Measurements from ENCODE around the gene SCART1.

The SCART1 gene

GRCh38 chr10:133458021-133458709 lies 4.4 kb downstream of the SCART1 start:
- Histone ChIP-seq H3K4me1 (ENCODE audit: control insufficient read depth, insufficient read depth, low read length) (no peaks in the 10 kb centered on the region), H3K27me3 (ENCODE audit: control insufficient read depth in 1 of 2, insufficient read depth in 2 of 2, low read length in 2 of 2) (no peaks in the 10 kb centered on the region), H3K9me3 (ENCODE audit: control insufficient read depth in 2 of 2, low read length in 2 of 2) (no peaks in the 10 kb centered on the region), H3K4me3 (ENCODE audit: low read length in 2 of 2) (no peak overlapping the region), H3K36me3 (ENCODE audit: control insufficient read depth in 2 of 2, insufficient read depth in 2 of 2, low read length in 2 of 2) (no peaks in the 10 kb centered on the region), H3K9ac (ENCODE audit: low read length in 2 of 2) (no peak overlapping the region), H3K27ac (ENCODE audit: low read length) (no peak overlapping the region)

GRCh38 chr10:133458710-133459453 lies 5.1 kb downstream of the SCART1 start:
- no peaks in the 10 kb centered on the region for H3K4me1 ChIP-seq (ENCODE audit: control insufficient read depth, insufficient read depth, low read length)

GRCh38 chr10:133459454-133460207 lies 5.9 kb downstream of the SCART1 start:
- Histone ChIP-seq H3K4me1 (ENCODE audit: control insufficient read depth, insufficient read depth, low read length) (no peaks in the 10 kb centered on the region), H3K9me3 (ENCODE audit: control insufficient read depth in 2 of 2, low read length in 2 of 2) (no peaks in the 10 kb centered on the region), H3K9ac (ENCODE audit: low read length in 2 of 2) (no peak overlapping the region), H3K27ac (ENCODE audit: low read length) (no peak overlapping the region), H3K4me3 (ENCODE audit: low read length in 2 of 2) (no peak overlapping the region), H3K27me3 (ENCODE audit: control insufficient read depth in 1 of 2, insufficient read depth in 2 of 2, low read length in 2 of 2) (no peaks in the 10 kb centered on the region), H3K36me3 (ENCODE audit: control insufficient read depth in 2 of 2, insufficient read depth in 2 of 2, low read length in 2 of 2) (no peaks in the 10 kb centered on the region)

More at GRCh38 chr10:133458710-133459453, 5.1 kb downstream of the SCART1 start:
- H3K4me3 ChIP-seq (ENCODE audit: low read length in 2 of 2), result no peak overlapping the region
- no peak overlapping the region for H3K9ac ChIP-seq (ENCODE audit: low read length in 2 of 2)
- H3K9me3 ChIP-seq (ENCODE audit: control insufficient read depth in 2 of 2, low read length in 2 of 2), result no peaks in the 10 kb centered on the region
- H3K36me3 ChIP-seq (ENCODE audit: control insufficient read depth in 2 of 2, insufficient read depth in 2 of 2, low read length in 2 of 2), result no peaks in the 10 kb centered on the region
- no peaks in the 10 kb centered on the region for H3K27me3 ChIP-seq (ENCODE audit: control insufficient read depth in 1 of 2, insufficient read depth in 2 of 2, low read length in 2 of 2)
- H3K27ac ChIP-seq (ENCODE audit: low read length), result no peak overlapping the region

GRCh38 chr10:133460208-133460769 lies 6.5 kb downstream of the SCART1 start:
- H3K9ac ChIP-seq (ENCODE audit: low read length in 2 of 2), result no peak overlapping the region

GRCh38 chr10:133461027-133461426 lies 7.3 kb downstream of the SCART1 start:
- no peak overlapping the region for H3K4me3 ChIP-seq (ENCODE audit: low read length in 2 of 2)
- H3K27ac ChIP-seq (ENCODE audit: low read length), result no peak overlapping the region
- H3K9ac ChIP-seq (ENCODE audit: low read length in 2 of 2), result no peak overlapping the region
- no peaks in the 10 kb centered on the region for H3K27me3 ChIP-seq (ENCODE audit: control insufficient read depth in 1 of 2, insufficient read depth in 2 of 2, low read length in 2 of 2)
- H3K4me1 ChIP-seq (ENCODE audit: control insufficient read depth, insufficient read depth, low read length), result no peaks in the 10 kb centered on the region
- no peaks in the 10 kb centered on the region for H3K36me3 ChIP-seq (ENCODE audit: control insufficient read depth in 2 of 2, insufficient read depth in 2 of 2, low read length in 2 of 2)
- H3K9me3 ChIP-seq (ENCODE audit: control insufficient read depth in 2 of 2, low read length in 2 of 2), result no peaks in the 10 kb centered on the region

More at GRCh38 chr10:133460208-133460769, 6.5 kb downstream of the SCART1 start:
- H3K27me3 ChIP-seq (ENCODE audit: control insufficient read depth in 1 of 2, insufficient read depth in 2 of 2, low read length in 2 of 2), result no peaks in the 10 kb centered on the region
- no peak overlapping the region for H3K27ac ChIP-seq (ENCODE audit: low read length)
- H3K4me1 ChIP-seq (ENCODE audit: control insufficient read depth, insufficient read depth, low read length), result no peaks in the 10 kb centered on the region
- H3K9me3 ChIP-seq (ENCODE audit: control insufficient read depth in 2 of 2, low read length in 2 of 2), result no peaks in the 10 kb centered on the region
- no peak overlapping the region for H3K4me3 ChIP-seq (ENCODE audit: low read length in 2 of 2)
- H3K36me3 ChIP-seq (ENCODE audit: control insufficient read depth in 2 of 2, insufficient read depth in 2 of 2, low read length in 2 of 2), result no peaks in the 10 kb centered on the region

- Histone ChIP-seq H3K27me3 (ENCODE audit: control insufficient read depth in 1 of 2, insufficient read depth in 2 of 2, low read length in 2 of 2) (no peaks in the 10 kb centered on the region), H3K9ac (ENCODE audit: low read length in 2 of 2) (no peak overlapping the region), H3K36me3 (ENCODE audit: control insufficient read depth in 2 of 2, insufficient read depth in 2 of 2, low read length in 2 of 2) (no peaks in the 10 kb centered on the region), H3K4me1 (ENCODE audit: control insufficient read depth, insufficient read depth, low read length) (no peaks in the 10 kb centered on the region), H3K27ac (ENCODE audit: low read length) (no peak overlapping the region), H3K9me3 (ENCODE audit: control insufficient read depth in 2 of 2, low read length in 2 of 2) (no peaks in the 10 kb centered on the region), H3K4me3 (ENCODE audit: low read length in 2 of 2) (no peak overlapping the region)
Observed at GRCh38 chr10:133461841-133462240, 8.1 kb downstream of the SCART1 start.

GRCh38 chr10:133462512-133463305 lies 9.0 kb downstream of the SCART1 start:
- H3K27ac ChIP-seq (ENCODE audit: low read length), result no peak overlapping the region
- H3K4me1 ChIP-seq (ENCODE audit: control insufficient read depth, insufficient read depth, low read length), result no peaks in the 10 kb centered on the region
- no peaks in the 10 kb centered on the region for H3K27me3 ChIP-seq (ENCODE audit: control insufficient read depth in 1 of 2, insufficient read depth in 2 of 2, low read length in 2 of 2)
- no peaks in the 10 kb centered on the region for H3K9me3 ChIP-seq (ENCODE audit: control insufficient read depth in 2 of 2, low read length in 2 of 2)
- H3K36me3 ChIP-seq (ENCODE audit: control insufficient read depth in 2 of 2, insufficient read depth in 2 of 2, low read length in 2 of 2), result peaks cover 0 to 5% of the 10 kb centered on the region in 2 donors
- no peak overlapping the region for H3K4me3 ChIP-seq (ENCODE audit: low read length in 2 of 2)
- no peak overlapping the region for H3K9ac ChIP-seq (ENCODE audit: low read length in 2 of 2)

GRCh38 chr10:133464582-133465031 lies 10.9 kb downstream of the SCART1 start:
- Histone ChIP-seq H3K9ac (ENCODE audit: low read length in 2 of 2) (no peak overlapping the region), H3K36me3 (ENCODE audit: control insufficient read depth in 2 of 2, insufficient read depth in 2 of 2, low read length in 2 of 2) (peaks cover 0 to 5% of the 10 kb centered on the region in 2 donors), H3K27ac (ENCODE audit: low read length) (no peak overlapping the region), H3K9me3 (ENCODE audit: control insufficient read depth in 2 of 2, low read length in 2 of 2) (peaks cover 0 to 2% of the 10 kb centered on the region in 2 donors), H3K4me3 (ENCODE audit: low read length in 2 of 2) (no peak overlapping the region), H3K4me1 (ENCODE audit: control insufficient read depth, insufficient read depth, low read length) (no peaks in the 10 kb centered on the region), H3K27me3 (ENCODE audit: control insufficient read depth in 1 of 2, insufficient read depth in 2 of 2, low read length in 2 of 2) (no peaks in the 10 kb centered on the region)

GRCh38 chr10:133465191-133465949 lies 11.6 kb downstream of the SCART1 start:
- H3K9ac ChIP-seq (ENCODE audit: low read length in 2 of 2), result no peak overlapping the region
- H3K36me3 ChIP-seq (ENCODE audit: control insufficient read depth in 2 of 2, insufficient read depth in 2 of 2, low read length in 2 of 2), result peaks cover 0 to 7% of the 10 kb centered on the region in 2 donors
- H3K27me3 ChIP-seq (ENCODE audit: control insufficient read depth in 1 of 2, insufficient read depth in 2 of 2, low read length in 2 of 2), result no peaks in the 10 kb centered on the region
- peaks cover 0 to 2% of the 10 kb centered on the region in 2 donors for H3K9me3 ChIP-seq (ENCODE audit: control insufficient read depth in 2 of 2, low read length in 2 of 2)
- H3K4me3 ChIP-seq (ENCODE audit: low read length in 2 of 2), result no peak overlapping the region
- H3K4me1 ChIP-seq (ENCODE audit: control insufficient read depth, insufficient read depth, low read length), result no peaks in the 10 kb centered on the region
- H3K27ac ChIP-seq (ENCODE audit: low read length), result no peak overlapping the region

All from stomach smooth muscle (tissue), 2 donors.